Astrocyte (in vitro differentiated cells and primary cell): ENCODE data around the gene PLEKHA6.

Experiments used
- CTCF ChIP-seq: IDR thresholded peaks from 2 replicates; pipeline ENCODE4 v1.5.1; 2011; ENCODE audit warnings: low read depth, mild to moderate bottlenecking, inconsistent platforms, low read length, moderate library complexity; ENCODE audit not compliant: insufficient read depth
- EZH2 ChIP-seq: IDR thresholded peaks from 2 replicates; pipeline ENCODE4 v1.6.1; 2012; ENCODE audit warnings: mild to moderate bottlenecking, low read length, inconsistent platforms; ENCODE audit not compliant: insufficient read depth

DNA sequence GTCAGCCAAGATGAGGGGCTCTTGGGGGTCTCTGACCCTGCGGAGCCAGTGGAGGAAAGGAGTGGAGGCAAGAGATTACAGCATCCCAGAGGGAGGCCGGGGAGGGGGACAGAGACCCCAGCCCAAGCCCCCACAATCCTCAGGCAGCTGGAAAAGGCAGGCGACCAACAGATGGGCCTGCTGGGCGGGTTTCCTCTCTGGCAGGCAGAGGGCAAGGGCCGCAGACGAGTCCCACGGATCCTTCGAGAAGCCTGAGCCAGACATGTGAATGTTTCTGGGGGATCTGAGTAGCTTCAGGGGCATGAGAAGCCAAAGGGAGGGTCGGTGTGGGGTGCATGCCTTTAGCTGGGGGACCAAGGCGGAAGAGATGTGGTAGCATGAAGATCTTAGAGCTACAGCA is 2.1 kb upstream of the PLEKHA6 start:
- no peak for TF ChIP-seq CTCF
- TF ChIP-seq EZH2, result no peak
